Effector CD4-positive, alpha-beta T cell (primary cell): Measurements from ENCODE around the gene ARFGEF2.
"Not testable (repeated sequence)": the region's sequence is repeated elsewhere in the genome, so short reads cannot be mapped to it uniquely, and the experiment has no call there.

Source experiments
- DNase-seq: peaks from one replicate; pipeline ENCODE4 v3.0.0-alpha.2; 2020

The ARFGEF2 gene

GRCh38 chr20:48957053-48957481 lies 35.6 kb downstream of the ARFGEF2 start:
- no peak for DNase-seq

DNA sequence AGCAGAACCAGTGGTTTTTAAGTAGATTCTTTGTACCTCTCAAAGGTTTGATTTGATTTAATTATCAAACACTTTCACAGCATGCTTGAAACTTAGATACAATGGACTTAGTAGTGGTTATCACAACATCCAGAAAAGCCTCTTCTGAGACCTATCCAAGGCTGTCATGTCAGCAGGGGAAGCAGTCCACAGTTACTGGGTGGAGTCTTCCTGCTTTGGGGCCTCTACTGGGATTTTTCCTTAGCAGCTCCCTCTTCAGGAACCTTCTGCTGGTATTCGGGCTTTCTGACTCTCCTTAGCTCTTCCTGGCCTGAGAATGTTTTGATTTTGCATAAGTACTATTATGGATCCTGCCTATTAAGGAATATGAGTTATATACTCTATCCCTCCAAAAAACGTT lies 36.0 kb downstream of the ARFGEF2 start:
- no peak for DNase-seq

GRCh38 chr20:48958743-48959142 lies 37.2 kb downstream of the ARFGEF2 start:
- no peak for DNase-seq

GRCh38 chr20:48959899-48960550 lies 38.5 kb downstream of the ARFGEF2 start:
- DNase-seq: no peak

DNA sequence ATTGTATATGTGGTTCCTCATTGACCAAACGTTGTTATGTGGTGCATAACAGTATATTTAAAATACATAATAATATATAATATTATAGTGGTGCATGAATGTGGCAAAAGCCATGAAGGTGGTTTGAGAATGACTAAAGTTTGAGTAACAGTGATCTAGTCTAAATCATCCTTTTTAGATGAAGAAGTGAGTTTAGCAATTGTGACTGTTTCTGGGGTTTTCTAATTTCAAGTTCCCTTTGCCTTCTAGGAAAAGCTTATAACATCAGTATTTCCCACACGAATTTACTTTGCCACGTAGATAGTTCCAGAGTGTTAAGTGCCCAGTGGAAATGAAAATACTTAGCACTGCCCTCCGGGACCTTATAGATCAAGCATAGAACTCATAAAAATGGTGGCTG lies 40.9 kb downstream of the ARFGEF2 start:
- DNase-seq: no peak

DNA sequence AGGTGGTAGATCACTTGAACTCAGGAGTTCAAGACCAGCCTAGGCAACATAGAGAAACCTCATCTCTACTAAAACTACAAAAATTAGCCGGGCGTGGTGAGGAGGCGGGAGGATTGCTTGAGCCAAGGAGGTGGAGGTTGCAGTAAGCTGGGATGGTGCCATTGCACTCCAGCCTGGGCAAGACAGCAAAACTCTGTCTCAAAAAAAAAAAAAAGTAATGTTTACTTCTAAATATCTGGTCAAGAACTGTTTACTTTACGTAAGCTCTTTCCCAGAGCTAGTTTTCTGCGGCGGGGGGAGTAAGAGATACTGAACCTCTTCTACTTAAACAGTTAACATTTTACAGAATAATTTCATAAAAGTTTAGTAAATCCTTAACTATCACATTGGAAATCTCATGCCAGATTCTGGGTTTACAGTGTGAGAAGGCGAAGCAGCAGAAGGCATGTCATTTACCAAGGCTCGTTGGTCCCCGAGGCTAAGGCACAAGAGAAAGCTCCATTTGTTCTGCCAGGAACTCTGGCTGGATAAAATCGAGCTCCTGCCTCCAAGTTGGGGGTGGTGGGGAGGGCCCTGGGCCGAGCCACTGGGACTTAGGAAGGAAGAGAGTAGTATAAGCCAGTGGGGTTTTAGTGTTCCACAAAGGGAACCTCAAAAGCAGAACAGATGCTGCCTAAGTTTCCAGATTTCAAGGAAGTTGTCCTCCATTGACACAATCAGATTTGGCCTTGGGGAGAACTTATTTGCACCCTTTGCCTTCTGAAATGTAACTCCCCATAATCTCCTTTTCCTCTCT lies 41.7 kb downstream of the ARFGEF2 start:
- DNase-seq: no peak

- no peak for DNase-seq
Observed at GRCh38 chr20:48965189-48965910, 43.8 kb downstream of the ARFGEF2 start.

DNA sequence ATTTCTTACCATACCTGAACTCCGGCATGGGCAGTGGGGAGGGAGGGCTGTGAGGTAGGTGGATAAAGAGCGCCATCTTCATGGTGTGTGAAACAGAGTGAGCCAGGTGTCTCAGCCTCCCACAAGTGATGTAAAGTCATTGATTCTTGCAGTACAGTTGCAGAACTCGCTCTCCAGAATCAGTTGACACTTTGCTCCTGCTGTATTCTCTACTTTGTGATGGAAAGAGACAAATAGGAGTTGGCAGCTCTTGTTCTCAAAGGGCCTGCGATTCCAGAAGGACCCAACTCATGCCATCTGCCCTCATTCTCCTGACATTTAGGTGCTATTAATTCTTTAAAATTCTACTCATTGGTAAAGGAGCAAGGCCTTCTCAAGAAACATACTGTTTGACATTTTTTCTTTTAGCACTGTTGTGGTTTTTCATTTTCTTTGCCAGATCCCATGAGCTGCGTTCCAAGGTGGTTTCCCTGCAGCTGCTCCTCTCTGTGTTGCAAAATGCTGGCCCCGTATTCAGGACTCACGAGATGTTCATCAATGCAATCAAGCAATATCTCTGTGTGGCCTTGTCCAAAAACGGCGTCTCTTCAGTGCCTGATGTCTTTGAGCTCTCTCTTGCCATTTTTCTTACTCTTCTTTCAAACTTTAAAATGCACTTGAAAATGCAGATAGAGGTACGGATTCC lies 49.3 kb downstream of the ARFGEF2 start:
- DNase-seq: no peak

- no peak for DNase-seq
Observed at GRCh38 chr20:48971956-48972355, 50.4 kb downstream of the ARFGEF2 start.

DNA sequence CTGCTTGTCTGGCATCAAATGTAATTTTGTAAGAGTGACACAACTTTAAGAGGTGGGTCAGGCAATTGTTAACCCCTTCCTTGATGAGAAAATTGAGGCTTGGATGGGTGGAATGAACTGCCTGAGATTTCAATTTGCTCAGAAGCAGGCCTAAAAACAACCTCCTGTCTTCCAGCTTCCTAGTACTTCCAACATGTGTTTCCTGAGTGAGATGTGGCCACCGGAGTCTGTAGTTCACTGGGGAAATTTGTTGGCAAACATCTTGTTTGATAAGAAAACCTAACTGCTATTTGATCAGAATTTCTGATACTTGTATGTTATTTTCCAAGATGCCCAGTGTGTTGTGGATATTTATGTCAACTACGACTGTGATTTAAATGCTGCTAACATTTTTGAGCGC lies 51.3 kb downstream of the ARFGEF2 start:
- no peak for DNase-seq

DNA sequence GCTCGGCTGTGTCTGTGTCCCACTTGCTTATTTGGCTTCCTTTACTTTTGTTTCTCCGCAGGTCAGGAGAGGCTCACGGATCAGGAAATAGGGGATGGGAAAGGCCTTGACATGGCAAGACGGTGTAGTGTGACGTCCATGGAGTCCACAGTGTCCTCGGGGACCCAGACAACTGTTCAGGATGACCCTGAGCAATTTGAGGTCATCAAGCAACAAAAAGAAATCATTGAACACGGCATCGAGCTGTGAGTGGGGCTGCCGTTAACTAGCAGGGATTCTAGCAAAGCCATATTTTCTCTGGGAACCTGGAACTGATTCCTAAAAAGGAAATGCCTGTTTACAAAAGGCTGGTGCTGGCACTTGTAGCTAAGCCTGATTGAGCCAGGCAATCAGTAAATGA lies 54.4 kb downstream of the ARFGEF2 start:
- no peak for DNase-seq

- not testable (repeated sequence) for DNase-seq
Observed at GRCh38 chr20:48979980-48980379, 58.5 kb downstream of the ARFGEF2 start.

DNA sequence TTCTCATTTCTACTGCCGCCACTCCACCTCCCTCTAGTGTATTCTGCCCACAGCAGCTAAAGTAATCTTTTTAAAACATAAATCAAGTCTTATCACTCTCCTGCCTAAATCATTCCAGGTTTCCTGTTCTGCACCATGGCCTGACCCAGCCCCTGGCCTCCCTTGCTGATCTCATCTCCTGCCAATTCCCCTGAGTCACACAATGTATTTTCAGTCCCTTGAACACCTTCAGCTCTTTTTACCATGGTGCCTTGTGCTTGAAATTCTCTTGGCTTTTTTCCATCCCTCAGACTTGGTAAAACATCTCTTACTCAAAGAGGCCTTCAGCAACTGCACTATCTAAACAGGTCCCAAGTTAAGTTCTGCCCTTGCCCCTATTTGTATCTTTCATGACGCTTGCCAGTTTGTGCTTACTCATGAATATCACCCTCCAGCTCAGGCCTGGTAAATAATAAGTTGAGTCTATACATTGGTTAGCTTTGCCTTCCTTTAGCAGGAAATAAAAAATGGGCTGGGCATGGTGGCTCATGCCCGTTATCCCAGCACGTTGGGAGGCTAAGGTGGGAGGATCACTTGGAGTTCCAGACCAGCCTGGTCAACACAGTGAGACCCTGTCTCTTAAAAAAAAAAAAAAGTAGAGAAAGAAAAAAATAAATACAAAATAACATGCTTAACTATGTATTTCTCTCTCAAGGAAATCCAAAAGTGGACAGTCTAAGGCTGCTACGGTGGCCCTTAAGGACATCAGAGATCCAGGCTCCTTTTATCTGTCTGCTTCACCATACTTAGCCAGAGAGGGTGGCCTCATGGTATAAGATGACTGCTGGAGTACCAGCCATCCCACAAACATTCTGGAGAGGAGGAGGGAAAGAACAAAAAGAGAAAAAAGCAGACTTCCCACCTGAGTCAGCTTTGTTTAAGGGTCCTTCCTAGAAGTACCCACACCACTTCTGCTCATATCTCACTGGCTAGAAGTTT lies 62.2 kb downstream of the ARFGEF2 start:
- no peak for DNase-seq

- DNase-seq: no peak
Observed at GRCh38 chr20:48984575-48985219, 63.2 kb downstream of the ARFGEF2 start.

- DNase-seq: no peak
Observed at GRCh38 chr20:48986899-48987298, 65.4 kb downstream of the ARFGEF2 start.

DNA sequence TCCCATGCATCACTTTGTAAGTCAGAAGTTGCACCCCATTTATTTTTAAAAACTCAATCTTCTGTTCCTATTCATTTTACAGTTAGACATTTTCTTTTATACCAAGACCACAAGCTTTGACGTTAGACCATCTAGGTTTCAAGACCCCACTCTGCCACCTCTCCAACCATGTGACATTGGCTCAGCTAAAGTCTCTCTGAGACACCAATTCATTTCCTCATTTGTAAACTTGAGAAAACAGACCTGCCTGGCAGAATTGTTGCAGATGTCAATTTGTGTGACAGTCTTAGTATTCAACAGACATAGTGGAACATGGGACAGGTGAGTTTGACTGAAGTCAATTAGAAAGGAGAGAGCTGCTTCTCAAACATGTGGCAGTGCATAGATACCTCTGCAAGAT lies 69.0 kb downstream of the ARFGEF2 start:
- DNase-seq: no peak

- no peak for DNase-seq
Observed at GRCh38 chr20:48995589-48995988, 74.1 kb downstream of the ARFGEF2 start.

GRCh38 chr20:48999890-49000870 lies 78.7 kb downstream of the ARFGEF2 start:
- DNase-seq: no peak

DNA sequence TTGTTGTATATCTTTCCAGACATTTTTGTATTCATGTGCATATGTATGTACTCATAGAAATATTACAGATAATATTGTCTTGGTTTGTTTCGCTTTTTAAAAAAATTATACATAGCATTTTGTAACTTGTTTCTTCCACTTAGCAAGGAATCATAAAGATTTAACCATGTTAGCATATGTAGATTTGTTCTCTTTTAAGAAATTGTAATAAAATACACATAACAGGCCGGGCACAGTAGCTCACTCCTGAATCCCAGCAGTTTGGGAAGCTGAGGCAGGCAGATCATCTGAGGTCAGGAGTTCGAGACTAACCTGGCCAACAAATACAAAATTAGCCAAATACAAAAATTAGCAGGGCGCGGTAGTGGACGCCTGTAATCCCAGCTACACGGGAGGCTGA lies 80.2 kb downstream of the ARFGEF2 start:
- no peak for DNase-seq

DNA sequence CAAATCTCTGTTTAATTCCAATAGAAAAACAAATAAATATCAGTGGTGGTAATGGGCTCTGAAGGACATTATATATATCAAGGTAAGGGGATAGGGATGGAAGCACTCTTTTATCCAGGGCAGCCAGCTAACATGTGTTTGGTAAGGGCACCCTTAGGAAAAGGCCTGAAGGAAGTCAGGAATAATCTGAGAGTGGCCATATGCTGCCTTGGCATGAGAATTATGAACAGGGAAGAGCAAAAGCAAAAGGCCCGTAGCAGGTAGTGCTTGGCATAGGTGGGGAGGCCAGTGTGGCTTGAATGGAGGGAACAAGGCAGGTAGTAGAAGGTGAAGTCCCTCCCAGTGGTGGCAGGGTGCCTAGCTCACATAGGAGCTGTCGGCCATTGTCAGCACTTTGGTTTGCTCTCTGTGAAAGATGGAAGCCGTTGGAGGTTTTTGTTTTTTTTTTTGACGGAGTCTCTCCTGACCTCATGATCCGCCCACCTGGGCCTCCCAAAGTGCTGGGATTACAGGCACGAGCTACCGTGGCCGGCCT lies 85.0 kb downstream of the ARFGEF2 start:
- DNase-seq: no peak
